Renal cortical epithelial cell (primary cell): ENCODE measurements around the gene FMNL3. TPM values are rescaled to one million over a fixed set of nuclear protein-coding genes. Genes with fewer than 3 reads are reported as not detected.
A peak's percentile ranks its signal among the peaks of the same experiment; 100 is the strongest.

ENCODE experiments used
- DNase-seq: peaks from one replicate; pipeline ENCODE4 v3.0.0-alpha.2; 2011; ENCODE audit warnings: low read depth
- total RNA-seq: library from RNA; depleted of rRNA; stranded (reverse); fragments of >200 nt; gene quantifications from 2 replicates; pipeline ENCODE4 v1.2.3, GENCODE V29; 2014

FMNL3 gene
- total RNA-seq, 1 donor from 2014 or later = 34.2 TPM

- no peak for DNase-seq
Measured at GRCh38 chr12:49674318-49674981, 32.8 kb downstream of the FMNL3 start.

- DNase-seq = peak; percentile 76
Measured at GRCh38 chr12:49673446-49674317, 33.5 kb downstream of the FMNL3 start.

- no peak for DNase-seq
Measured at GRCh38 chr12:49672301-49673217, 34.6 kb downstream of the FMNL3 start.

- DNase-seq = no peak
Measured at GRCh38 chr12:49671031-49671765, 36.0 kb downstream of the FMNL3 start.

GRCh38 chr12:49669796-49670195, 37.4 kb downstream of the FMNL3 start:
- DNase-seq = no peak

- DNase-seq = peak; percentile 43
Measured at GRCh38 chr12:49667325-49668090, 39.7 kb downstream of the FMNL3 start.

GRCh38 chr12:49666176-49666575, 41.0 kb downstream of the FMNL3 start:
- DNase-seq = no peak

- DNase-seq = no peak
Measured at GRCh38 chr12:49665384-49665783, 41.8 kb downstream of the FMNL3 start.

GRCh38 chr12:49664591-49665239, 42.5 kb downstream of the FMNL3 start:
- DNase-seq = peak; percentile 23

GRCh38 chr12:49664167-49664566, 43.0 kb downstream of the FMNL3 start:
- DNase-seq = no peak

- peak; percentile 80 for DNase-seq
Measured at GRCh38 chr12:49662998-49663843, 44.0 kb downstream of the FMNL3 start.

GRCh38 chr12:49661746-49662145, 45.5 kb downstream of the FMNL3 start:
- no peak for DNase-seq

- no peak for DNase-seq
Measured at GRCh38 chr12:49661191-49661590, 46.0 kb downstream of the FMNL3 start.

- DNase-seq = no peak
Measured at GRCh38 chr12:49659753-49660152, 47.5 kb downstream of the FMNL3 start.

GRCh38 chr12:49658276-49658675, 48.9 kb downstream of the FMNL3 start:
- DNase-seq = no peak

GRCh38 chr12:49655595-49656236, 51.5 kb downstream of the FMNL3 start:
- no peak for DNase-seq

GRCh38 chr12:49654715-49655114, 52.5 kb downstream of the FMNL3 start:
- no peak for DNase-seq

- no peak for DNase-seq
Measured at GRCh38 chr12:49652921-49653520, 54.2 kb downstream of the FMNL3 start.
